K562 (cell line): ENCODE data around the gene TOMM40L. TPM values are rescaled to one million over a fixed set of nuclear protein-coding genes. Genes with fewer than 3 reads are reported as not detected.

ENCODE experiments used
- AFF4 ChIP-seq: sonication (generic); formaldehyde crosslinking; IDR thresholded peaks from 2 replicates; pipeline ENCODE4 v1.8.0; 2023; ENCODE audit warnings: mild to moderate bottlenecking, missing genetic modification reagents
- ARID1B ChIP-seq: fragments of 450-650 bp; IDR thresholded peaks from 2 replicates; pipeline ENCODE4 v1.6.1; 2016; ENCODE audit warnings: antibody characterized with exemption, mild to moderate bottlenecking, inconsistent platforms
- CBFA2T3 ChIP-seq: fragments of 450-650 bp; IDR thresholded peaks from 2 replicates; pipeline ENCODE4 v1.6.1; 2017
- CREM ChIP-seq: IDR thresholded peaks from 2 replicates; pipeline ENCODE4 v1.6.1; 2014; ENCODE audit warnings: antibody characterized with exemption, low read depth
- DPF2 ChIP-seq: fragments of 450-650 bp; IDR thresholded peaks from 2 replicates; pipeline ENCODE4 v1.6.1; 2016
- EGR1 ChIP-seq: fragments of 450-650 bp; conservative IDR thresholded peaks from 2 replicates; pipeline ENCODE4 v1.6.1; 2017; ENCODE audit warnings: mild to moderate bottlenecking
- ESRRB ChIP-seq: fragments of 250-450 bp; sonication (Bioruptor Pico); IDR thresholded peaks from 2 replicates; pipeline ENCODE4 v1.5.0; 2020; ENCODE audit warnings: mild to moderate bottlenecking, moderate library complexity, borderline replicate concordance
- FOSL1 ChIP-seq: fragments of 200-800 bp; sonication (Bioruptor generic); conservative IDR thresholded peaks from 2 replicates; pipeline ENCODE4 v1.6.1; 2016; ENCODE audit warnings: missing genetic modification characterization, missing compliant biosample characterization
- GTF2F1 ChIP-seq: IDR thresholded peaks from 2 replicates; pipeline ENCODE4 v1.6.1; 2011; ENCODE audit warnings: low read depth, low read length, improper control_type of control experiment
- HDAC8 ChIP-seq: fragments of 450-650 bp; IDR thresholded peaks from 2 replicates; pipeline ENCODE4 v1.6.1; 2016; ENCODE audit warnings: mild to moderate bottlenecking, missing genetic modification characterization, moderate library complexity, missing compliant biosample characterization
- IRF2 ChIP-seq: sonication (generic); formaldehyde crosslinking; IDR thresholded peaks from 2 replicates; pipeline ENCODE4 v1.8.1; 2022; ENCODE audit warnings: mild to moderate bottlenecking, missing genetic modification reagents
- KDM1A ChIP-seq, 2 experiments: fragments of 450-650 bp; IDR thresholded peaks; 2 replicates each; pipeline ENCODE4 v1.6.1; 2016; ENCODE audit warnings: mild to moderate bottlenecking in 2 of 2
- MCM2 ChIP-seq: fragments of 450-650 bp; IDR thresholded peaks from 2 replicates; pipeline ENCODE4 v1.6.1; 2017; ENCODE audit warnings: low read depth, mild to moderate bottlenecking
- MTA3 ChIP-seq: fragments of 450-650 bp; formaldehyde crosslinking; IDR thresholded peaks from 2 replicates; pipeline ENCODE4 v1.6.1; 2017; ENCODE audit warnings: mild to moderate bottlenecking, borderline replicate concordance
- NR2C2 ChIP-seq, 2 experiments: fragments of 200-800 bp in 1 of 2; sonication (Bioruptor generic) in 1 of 2; sonication (generic) in 1 of 2; formaldehyde crosslinking in 1 of 2; IDR thresholded peaks; 2 replicates each; pipeline versions ENCODE4 v1.6.1 to v1.8.0; 2016 to 2022; ENCODE audit warnings: mild to moderate bottlenecking in 1 of 2, missing compliant biosample characterization in 1 of 2, missing genetic modification characterization in 1 of 2, missing genetic modification reagents in 1 of 2
- PHF20 ChIP-seq: fragments of 450-650 bp; IDR thresholded peaks from 2 replicates; pipeline ENCODE4 v1.6.1; 2018; ENCODE audit not compliant: partially characterized antibody
- PHF21A ChIP-seq: fragments of 450-650 bp; IDR thresholded peaks from 2 replicates; pipeline ENCODE4 v1.6.1; 2017; ENCODE audit warnings: low read depth, borderline replicate concordance
- RAD51 ChIP-seq: fragments of 450-650 bp; IDR thresholded peaks from 2 replicates; pipeline ENCODE4 v1.7.1; 2016; ENCODE audit warnings: low read depth, mild to moderate bottlenecking, borderline replicate concordance
- SREBF2 ChIP-seq: sonication (generic); formaldehyde crosslinking; IDR thresholded peaks from 2 replicates; pipeline ENCODE4 v1.4.0; 2020; ENCODE audit warnings: mild to moderate bottlenecking, missing genetic modification reagents
- TAL1 ChIP-seq: fragments of 450-650 bp; IDR thresholded peaks from 2 replicates; pipeline ENCODE4 v1.6.1; 2016; ENCODE audit warnings: mild to moderate bottlenecking
- ZNF121 ChIP-seq: sonication (generic); formaldehyde crosslinking; conservative IDR thresholded peaks from 2 replicates; pipeline ENCODE4 v1.8.0; 2022; ENCODE audit warnings: missing genetic modification reagents
- ZNF263 ChIP-seq: sonication (generic); formaldehyde crosslinking; IDR thresholded peaks from 2 replicates; pipeline ENCODE4 v1.8.0; 2022; ENCODE audit warnings: mild to moderate bottlenecking, missing genetic modification reagents, borderline replicate concordance
- ZNF274 ChIP-seq: IDR thresholded peaks from 2 replicates; pipeline ENCODE4 v1.6.1; 2011; ENCODE audit warnings: low read depth, mild to moderate bottlenecking, low read length, moderate library complexity, borderline replicate concordance
- ZNF408 ChIP-seq: fragments of 250-450 bp; sonication (Bioruptor Pico); IDR thresholded peaks from 2 replicates; pipeline ENCODE4 v1.4.0; 2020; ENCODE audit warnings: low read depth, mild to moderate bottlenecking, moderate library complexity
- polyA plus RNA-seq, 8 experiments: library from polyadenylated mRNA; depleted of rRNA in 4 of 8; stranded (reverse) in 5 of 8; unstranded in 3 of 8; fragments of >200 nt; fragmentation: Nextera tagmentation in 2 of 8; fragmentation: Illumina TruSeq in 1 of 8; extraction: Ambion mirVana in 2 of 8; extraction: Trizol in 1 of 8; gene quantifications; 2 replicates each; pipeline versions ENCODE4 v1.2.1 to v1.2.3, GENCODE V29; 2011 to 2014; ENCODE audit warnings: inconsistent platforms in 1 of 8, missing spikeins in 1 of 8
- total RNA-seq, 7 experiments: library from RNA; depleted of rRNA in 6 of 7; stranded (reverse); fragments of >200 nt in 6 of 7; fragmentation: Illumina TruSeq in 2 of 7; extraction: Trizol in 2 of 7; gene quantifications; 2 replicates each; pipeline versions ENCODE4 v1.2.1 to v1.2.3, GENCODE V29; 2011 to 2021; ENCODE audit warnings: low replicate concordance in 1 of 7
- TF ChIP-seq, protein P1 (sequence below), 2 experiments: fragments of 250-450 bp in 1 of 2; fragments of 450-650 bp in 1 of 2; sonication (Bioruptor Pico) in 1 of 2; IDR thresholded peaks; 2 replicates each; pipeline versions ENCODE4 v1.6.1 to v1.8.0; 2016 to 2021; ENCODE audit warnings: mild to moderate bottlenecking in 2 of 2, moderate library complexity in 2 of 2, missing compliant biosample characterization in 1 of 2, missing genetic modification characterization in 1 of 2

Gene TOMM40L
- total and polyA plus RNA-seq, 9 of the 15 experiments (the other 6 are each of a cell fraction or from before 2014, with no cell fraction given): 9.6 to 33.6 (median 25.2) TPM

DNA sequence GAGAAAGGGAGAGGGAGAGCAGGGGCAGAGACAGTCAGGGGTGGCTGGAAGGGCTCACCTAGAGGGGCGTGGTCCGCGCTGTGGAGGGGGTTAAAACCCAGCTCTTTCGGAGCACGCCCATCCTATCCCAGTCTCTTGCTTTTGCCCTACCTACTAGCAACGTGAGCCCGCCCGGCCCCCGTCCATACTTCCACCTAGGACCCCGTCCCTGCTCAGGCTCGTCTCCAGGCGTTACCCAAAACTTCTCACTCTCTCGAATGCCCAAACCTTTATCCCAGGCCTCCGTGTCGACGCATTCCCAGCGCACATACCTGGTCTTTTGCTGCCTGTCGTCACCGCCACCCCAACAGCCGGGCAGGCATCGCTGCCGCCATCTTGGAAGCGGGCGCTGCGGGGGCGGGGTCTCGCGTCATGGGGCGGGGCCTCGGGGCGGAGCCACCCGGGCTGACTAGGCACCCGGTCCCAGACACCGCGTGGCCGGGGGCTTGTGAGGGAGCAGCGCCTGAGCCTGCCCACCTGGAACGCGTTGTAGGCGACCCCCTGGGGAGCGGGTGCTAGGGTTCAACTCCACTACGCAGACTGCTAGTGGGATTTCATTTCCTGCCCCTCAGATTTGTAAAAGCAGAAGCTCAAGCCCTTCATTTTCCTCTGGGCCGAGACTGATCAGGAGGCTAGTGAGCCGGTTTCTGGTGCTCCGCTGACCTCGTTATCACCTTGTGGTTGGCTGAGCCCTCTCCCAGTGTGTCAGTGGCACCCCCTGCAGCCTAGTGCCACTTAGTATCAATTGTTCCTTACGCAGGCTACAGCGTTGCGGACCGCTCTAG, 48.5 kb upstream of the TOMM40L start, which contains the start of gene B4GALT3 (continued):
- TF ChIP-seq AFF4 (peak; percentile 63), ESRRB (CRISPR knock-in tag) (no peak), KDM1A (IDR thresholded peaks at IDR 0.05) (peak in 1 of 2 experiments; percentile 22; a peak in 1 of 4 replicates), EGR1 (peak; percentile 92), DPF2 (peak; percentile 74), ZNF408 (no peak), NR2C2 (CRISPR knock-in tag; IDR thresholded peaks at IDR 0.05) (peak; percentile 47; the same call in 1 of the 2 replicates), NR2C2 (tag; IDR thresholded peaks at IDR 0.05) (peak; percentile 89), CBFA2T3 (no peak; the same call in 1 of the 2 replicates), GTF2F1 (no peak), TAL1 (0 out of 2 replicates have a peak, but pooled peaks have one; percentile 3), MCM2 (no peak), IRF2 (no peak), ARID1B (peak; percentile 56; the same call in 1 of the 2 replicates), FOSL1 (tag) (peak; percentile 78), ZNF263 (peak; percentile 43; the same call in 1 of the 2 replicates), ZNF121 (no peak), PHF20 (peak; percentile 81), MTA3 (peak; percentile 90), PHF21A (no peak), HDAC8 (tag) (no peak), SREBF2 (CRISPR knock-in tag) (0 out of 2 replicates have a peak, but pooled peaks have one; percentile 75), RAD51 (0 out of 2 replicates have a peak, but pooled peaks have one; percentile 20), ZNF274 (no peak), CREM (peak; percentile 89)
- TF ChIP-seq, protein P1, sequence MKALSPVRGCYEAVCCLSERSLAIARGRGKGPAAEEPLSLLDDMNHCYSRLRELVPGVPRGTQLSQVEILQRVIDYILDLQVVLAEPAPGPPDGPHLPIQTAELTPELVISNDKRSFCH (CRISPR knock-in tag; IDR thresholded peaks at IDR 0.05): no peak
- TF ChIP-seq, protein P1 (tag; IDR thresholded peaks at IDR 0.05): 0 out of 2 replicates have a peak, but pooled peaks have one; percentile 27
